Measurements from ENCODE around the gene SPATA3.

SPATA3 gene

DNA sequence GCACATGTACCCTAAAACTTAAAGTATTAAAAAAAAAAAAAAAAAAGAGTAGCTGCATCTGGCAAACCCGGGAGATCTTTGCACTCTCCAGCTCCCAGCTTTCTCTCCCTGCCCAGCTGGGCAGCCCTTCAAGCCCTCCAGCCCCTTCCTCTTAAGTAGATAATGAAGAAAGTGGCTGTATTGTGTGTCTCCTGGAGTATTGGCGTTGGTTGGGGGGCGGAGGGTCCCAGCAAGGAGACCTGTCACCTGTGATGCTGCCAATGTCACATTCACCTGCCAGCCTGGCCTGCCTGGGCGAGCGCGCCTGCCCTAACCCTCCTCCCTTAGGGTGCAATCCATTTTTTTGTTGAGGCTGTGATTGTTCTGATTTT, 43.4 kb downstream of the SPATA3 start:
- H3F3A ChIP-seq (ENCODE audit: control insufficient read depth, insufficient read depth) = no peaks in the 10 kb centered on the region
- no peaks in the 10 kb centered on the region for H3K36me3 ChIP-seq (ENCODE audit: control insufficient read depth, low read length)
- no peak overlapping the region for H3K4me2 ChIP-seq (ENCODE audit: low read length)
- peaks cover 45% of the 10 kb centered on the region for H3K27me3 ChIP-seq (ENCODE audit: control insufficient read depth, low read length)
- no peaks in the 10 kb centered on the region for H3K79me2 ChIP-seq (ENCODE audit: control insufficient read depth, low read length)
- no peak overlapping the region for H3K4me3 ChIP-seq (ENCODE audit: low read length)
- TF ChIP-seq, protein P1, sequence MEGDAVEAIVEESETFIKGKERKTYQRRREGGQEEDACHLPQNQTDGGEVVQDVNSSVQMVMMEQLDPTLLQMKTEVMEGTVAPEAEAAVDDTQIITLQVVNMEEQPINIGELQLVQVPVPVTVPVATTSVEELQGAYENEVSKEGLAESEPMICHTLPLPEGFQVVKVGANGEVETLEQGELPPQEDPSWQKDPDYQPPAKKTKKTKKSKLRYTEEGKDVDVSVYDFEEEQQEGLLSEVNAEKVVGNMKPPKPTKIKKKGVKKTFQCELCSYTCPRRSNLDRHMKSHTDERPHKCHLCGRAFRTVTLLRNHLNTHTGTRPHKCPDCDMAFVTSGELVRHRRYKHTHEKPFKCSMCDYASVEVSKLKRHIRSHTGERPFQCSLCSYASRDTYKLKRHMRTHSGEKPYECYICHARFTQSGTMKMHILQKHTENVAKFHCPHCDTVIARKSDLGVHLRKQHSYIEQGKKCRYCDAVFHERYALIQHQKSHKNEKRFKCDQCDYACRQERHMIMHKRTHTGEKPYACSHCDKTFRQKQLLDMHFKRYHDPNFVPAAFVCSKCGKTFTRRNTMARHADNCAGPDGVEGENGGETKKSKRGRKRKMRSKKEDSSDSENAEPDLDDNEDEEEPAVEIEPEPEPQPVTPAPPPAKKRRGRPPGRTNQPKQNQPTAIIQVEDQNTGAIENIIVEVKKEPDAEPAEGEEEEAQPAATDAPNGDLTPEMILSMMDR (IDR thresholded peaks at IDR 0.05; ENCODE audit: low read depth, low read length, poor library complexity, severe bottlenecking) = no peak
- no peaks in the 10 kb centered on the region for H4K20me1 ChIP-seq (ENCODE audit: control insufficient read depth, insufficient read depth, low read depth, low read length)
- no peaks in the 10 kb centered on the region for H3K9me2 ChIP-seq (replicated peaks; ENCODE audit: control insufficient read depth, low read length)
- H3K9me3 ChIP-seq (ENCODE audit: control insufficient read depth, insufficient read depth, low read length) = no peaks in the 10 kb centered on the region
- peaks cover 7% of the 10 kb centered on the region for H3K4me1 ChIP-seq (ENCODE audit: control insufficient read depth, low read length)
- H3K27ac ChIP-seq (ENCODE audit: low read depth, low read length) = no peak overlapping the region

DNA sequence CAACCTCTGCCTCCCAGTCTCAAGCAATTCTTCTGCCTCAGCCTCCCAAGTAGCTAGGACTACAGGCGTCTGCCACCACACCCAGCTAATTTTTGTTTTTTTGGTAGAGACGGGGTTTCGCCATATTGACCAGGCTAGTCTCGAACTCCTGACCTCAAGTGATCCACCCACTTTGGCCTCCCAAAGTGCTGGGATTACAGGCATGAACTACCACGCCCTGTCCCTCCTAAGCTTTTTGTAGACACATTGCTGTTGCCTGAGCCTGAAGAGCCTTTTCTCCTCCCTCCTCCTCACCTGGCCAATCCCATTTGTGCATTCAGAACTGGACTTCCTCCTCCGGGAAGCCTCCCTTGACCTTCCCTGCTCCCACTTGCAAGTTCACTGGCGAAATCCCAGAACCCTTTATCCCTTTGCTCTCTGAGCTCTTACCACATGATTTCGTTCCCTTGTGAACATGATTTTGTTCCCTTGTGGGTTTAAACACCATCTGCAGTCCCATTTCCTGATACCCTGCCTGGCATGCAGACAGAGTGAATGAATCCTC, 44.0 kb downstream of the SPATA3 start:
- peaks cover 45% of the 10 kb centered on the region for H3K27me3 ChIP-seq (ENCODE audit: control insufficient read depth, low read length)
- no peaks in the 10 kb centered on the region for H3K9me2 ChIP-seq (replicated peaks; ENCODE audit: control insufficient read depth, low read length)
- H3F3A ChIP-seq (ENCODE audit: control insufficient read depth, insufficient read depth) = no peaks in the 10 kb centered on the region
- H3K79me2 ChIP-seq (ENCODE audit: control insufficient read depth, low read length) = no peaks in the 10 kb centered on the region
- H3K4me1 ChIP-seq (ENCODE audit: control insufficient read depth, low read length) = peaks cover 1% of the 10 kb centered on the region
- H3K9me3 ChIP-seq (ENCODE audit: control insufficient read depth, insufficient read depth, low read length) = no peaks in the 10 kb centered on the region
- no peak overlapping the region for H3K4me3 ChIP-seq (ENCODE audit: low read length)
- H3K36me3 ChIP-seq (ENCODE audit: control insufficient read depth, low read length) = no peaks in the 10 kb centered on the region
- no peak overlapping the region for H3K27ac ChIP-seq (ENCODE audit: low read depth, low read length)
- H4K20me1 ChIP-seq (ENCODE audit: control insufficient read depth, insufficient read depth, low read depth, low read length) = no peaks in the 10 kb centered on the region
- no peak overlapping the region for H3K4me2 ChIP-seq (ENCODE audit: low read length)
- TF ChIP-seq, protein P1 (IDR thresholded peaks at IDR 0.05; ENCODE audit: low read depth, low read length, poor library complexity, severe bottlenecking) = no peak
- TF ChIP-seq EZH2phosphoT487 (IDR thresholded peaks at IDR 0.05; ENCODE audit: borderline replicate concordance, low read length) = no peak

DNA sequence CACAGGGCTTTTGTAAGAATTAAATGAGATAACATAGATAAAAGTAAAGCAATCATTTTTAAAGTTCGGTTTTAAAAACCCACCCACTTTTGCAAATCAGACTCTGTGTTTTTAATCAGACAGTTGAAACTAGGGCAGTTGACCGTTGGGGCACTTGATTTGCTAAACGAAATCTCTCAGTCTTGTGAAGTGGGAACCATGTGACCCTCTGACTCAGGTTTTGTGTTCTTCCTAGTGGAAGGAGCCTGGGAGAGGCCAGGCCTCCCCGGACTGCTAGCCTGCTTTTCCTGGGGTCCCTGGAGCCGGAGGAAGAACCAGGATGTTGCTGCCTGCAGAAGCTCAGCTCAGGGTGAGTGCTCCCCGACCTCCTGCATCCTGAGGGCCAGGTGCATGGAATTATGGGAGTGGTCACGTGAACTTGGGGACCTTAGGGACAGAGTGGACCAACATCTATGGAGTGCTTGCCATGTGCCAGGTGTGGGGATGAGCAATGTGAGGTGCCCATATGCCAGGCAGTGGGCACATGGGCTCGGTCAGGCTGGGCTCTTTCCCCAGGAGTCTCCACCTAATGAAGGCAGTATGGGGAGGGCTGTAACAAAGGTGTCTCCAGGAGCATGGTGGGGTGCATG, 45.3 kb downstream of the SPATA3 start:
- Histone ChIP-seq H3K4me3 (ENCODE audit: low read length) (no peak overlapping the region), H3K4me2 (ENCODE audit: low read length) (no peak overlapping the region), H3K27ac (ENCODE audit: low read depth, low read length) (no peak overlapping the region), H3K9me3 (ENCODE audit: control insufficient read depth, insufficient read depth, low read length) (no peaks in the 10 kb centered on the region), H3K79me2 (ENCODE audit: control insufficient read depth, low read length) (no peaks in the 10 kb centered on the region), H3K27me3 (ENCODE audit: control insufficient read depth, low read length) (peaks cover 42% of the 10 kb centered on the region), H4K20me1 (ENCODE audit: control insufficient read depth, insufficient read depth, low read depth, low read length) (no peaks in the 10 kb centered on the region), H3K9me2 (replicated peaks; ENCODE audit: control insufficient read depth, low read length) (no peaks in the 10 kb centered on the region), H3K4me1 (ENCODE audit: control insufficient read depth, low read length) (no peaks in the 10 kb centered on the region), H3F3A (ENCODE audit: control insufficient read depth, insufficient read depth) (no peaks in the 10 kb centered on the region), H3K36me3 (ENCODE audit: control insufficient read depth, low read length) (no peaks in the 10 kb centered on the region)
- TF ChIP-seq EZH2phosphoT487 (IDR thresholded peaks at IDR 0.05; ENCODE audit: borderline replicate concordance, low read length) = no peak
- TF ChIP-seq, protein P1 (IDR thresholded peaks at IDR 0.05; ENCODE audit: low read depth, low read length, poor library complexity, severe bottlenecking) = no peak

Measured in DOHH2 (cell line).